ENCODE data around the gene CADM2. TPM values are rescaled to one million over a fixed set of nuclear protein-coding genes. Genes with fewer than 3 reads are reported as not detected.

Gene CADM2
- total and polyA plus RNA-seq, 2 donors (not counting 3 experiments of a cell fraction or from before 2014, with no cell fraction given) = not detected

DNA sequence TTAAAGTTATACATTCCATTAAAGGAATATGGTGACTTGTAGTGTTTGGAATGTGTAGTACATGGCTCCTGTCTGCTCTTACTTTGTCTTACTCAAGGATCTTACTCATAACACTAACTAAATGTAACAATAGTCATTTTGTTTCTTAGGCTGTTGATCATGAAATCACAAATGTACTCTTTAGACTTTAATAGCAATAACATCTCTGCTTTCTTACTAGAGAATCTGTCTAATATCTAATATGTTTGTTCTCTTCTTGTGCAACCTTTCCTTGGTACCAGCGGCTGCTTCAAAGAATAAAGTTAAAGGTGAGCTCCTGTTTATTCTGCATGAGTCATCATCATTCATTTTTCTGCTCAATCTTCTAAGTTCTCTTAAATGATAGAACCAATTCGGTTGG is 767.5 kb downstream of the CADM2 start:
- FAIRE-seq = no peak
- no peak for TF ChIP-seq POLR2A (IDR thresholded peaks at IDR 0.05; ENCODE audit: low read depth, low read length)
- TF ChIP-seq MYC (IDR thresholded peaks at IDR 0.05; ENCODE audit: low read depth, low read length) = no peak
- TF ChIP-seq GATA2 (IDR thresholded peaks at IDR 0.05; ENCODE audit: insufficient read depth, insufficient read length, low read depth, low read length) = no peak
- TF ChIP-seq, protein P1, sequence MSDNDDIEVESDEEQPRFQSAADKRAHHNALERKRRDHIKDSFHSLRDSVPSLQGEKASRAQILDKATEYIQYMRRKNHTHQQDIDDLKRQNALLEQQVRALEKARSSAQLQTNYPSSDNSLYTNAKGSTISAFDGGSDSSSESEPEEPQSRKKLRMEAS (IDR thresholded peaks at IDR 0.05; ENCODE audit: insufficient read depth, insufficient read length) = no peak
- TF ChIP-seq FOS (IDR thresholded peaks at IDR 0.05; ENCODE audit: borderline replicate concordance, insufficient read depth, low read length) = no peak
- TF ChIP-seq, protein P2, sequence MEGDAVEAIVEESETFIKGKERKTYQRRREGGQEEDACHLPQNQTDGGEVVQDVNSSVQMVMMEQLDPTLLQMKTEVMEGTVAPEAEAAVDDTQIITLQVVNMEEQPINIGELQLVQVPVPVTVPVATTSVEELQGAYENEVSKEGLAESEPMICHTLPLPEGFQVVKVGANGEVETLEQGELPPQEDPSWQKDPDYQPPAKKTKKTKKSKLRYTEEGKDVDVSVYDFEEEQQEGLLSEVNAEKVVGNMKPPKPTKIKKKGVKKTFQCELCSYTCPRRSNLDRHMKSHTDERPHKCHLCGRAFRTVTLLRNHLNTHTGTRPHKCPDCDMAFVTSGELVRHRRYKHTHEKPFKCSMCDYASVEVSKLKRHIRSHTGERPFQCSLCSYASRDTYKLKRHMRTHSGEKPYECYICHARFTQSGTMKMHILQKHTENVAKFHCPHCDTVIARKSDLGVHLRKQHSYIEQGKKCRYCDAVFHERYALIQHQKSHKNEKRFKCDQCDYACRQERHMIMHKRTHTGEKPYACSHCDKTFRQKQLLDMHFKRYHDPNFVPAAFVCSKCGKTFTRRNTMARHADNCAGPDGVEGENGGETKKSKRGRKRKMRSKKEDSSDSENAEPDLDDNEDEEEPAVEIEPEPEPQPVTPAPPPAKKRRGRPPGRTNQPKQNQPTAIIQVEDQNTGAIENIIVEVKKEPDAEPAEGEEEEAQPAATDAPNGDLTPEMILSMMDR (IDR thresholded peaks at IDR 0.05; ENCODE audit: extremely low read depth in 1 of 2, insufficient read depth in 1 of 2, low read depth in 1 of 2, low read length in 2 of 2) = no peak
- no peak for TF ChIP-seq JUN (IDR thresholded peaks at IDR 0.05; ENCODE audit: borderline replicate concordance, insufficient read depth, insufficient read length, low read depth)
- TF ChIP-seq EZH2 (IDR thresholded peaks at IDR 0.05; ENCODE audit: borderline replicate concordance, low read depth, low read length, severe bottlenecking) = no peak
- no peak for TF ChIP-seq POLR2AphosphoS5 (IDR thresholded peaks at IDR 0.05; ENCODE audit: insufficient read depth, low read depth, low read length)

More for the DNA sequence above, 767.5 kb downstream of the CADM2 start:
- Histone ChIP-seq H3K9me1 (replicated peaks; ENCODE audit: control insufficient read depth, extremely low read depth, insufficient read depth, low read length) (no peaks in the 10 kb centered on the region), H3K27ac (ENCODE audit: insufficient read depth, low read depth, low read length) (no peak overlapping the region), H3K36me3 (ENCODE audit: control insufficient read depth in 2 of 2, extremely low read depth in 1 of 2, insufficient read depth in 2 of 2, low read length in 2 of 2) (no peaks in the 10 kb centered on the region), H2AFZ (ENCODE audit: low read depth, low read length) (no peak overlapping the region), H3K4me3 (replicated peaks in 1 of 3; ENCODE audit: insufficient read depth in 1 of 3, low read depth in 1 of 3, low read length in 3 of 3) (no peak overlapping the region), H3K9me3 (replicated peaks; ENCODE audit: control insufficient read depth, insufficient read depth, low read length) (no peaks in the 10 kb centered on the region), H4K20me1 (replicated peaks; ENCODE audit: control insufficient read depth, extremely low read depth, insufficient read depth, low read length) (no peaks in the 10 kb centered on the region), H3K27me3 (ENCODE audit: control insufficient read depth in 2 of 2, insufficient read depth in 2 of 2, low read length in 2 of 2) (no peaks in the 10 kb centered on the region), H3K4me2 (ENCODE audit: insufficient read depth, low read length) (no peak overlapping the region), H3K79me2 (ENCODE audit: control insufficient read depth, insufficient read depth, low read length) (no peaks in the 10 kb centered on the region), H3K9ac (replicated peaks; ENCODE audit: extremely low read depth, insufficient read depth, low read length) (no peak overlapping the region), H3K4me1 (ENCODE audit: control insufficient read depth, extremely low read depth, insufficient read depth, low read length) (no peaks in the 10 kb centered on the region)
- CTCF ChIA-PET = no interaction called here
- no TSS peak for BruUV-seq (replicated peaks)
- intact Hi-C loops (cut with micrococcal nuclease) = no loop called here
- dilution Hi-C loops (cut with MboI; ENCODE audit: extremely low pct_ligation_motif_present, low sequenced_read_pairs) = no loop called here
- DNase-seq (ENCODE audit: low read depth, low spot score) = no peak
- POLR2A ChIA-PET = no interaction called here
